ENCODE results near the gene TSSK2. TPM values are rescaled to one million over a fixed set of nuclear protein-coding genes. Genes with fewer than 3 reads are reported as not detected.

Gene TSSK2
- total RNA-seq, 1 donor from 2014 or later: not detected

- no peaks in the 10 kb centered on the region for H3K9me3 ChIP-seq (ENCODE audit: insufficient read depth, low read depth, low read length)
- peaks cover 20% of the 10 kb centered on the region for H3K4me1 Mint-ChIP-seq (ENCODE audit: low read depth, unreplicated experiment)
- peak overlapping the region; percentile 85 for H3K4me2 ChIP-seq (ENCODE audit: low read length)
- H3K79me2 ChIP-seq (ENCODE audit: insufficient read depth, low read length): peaks cover 50% of the 10 kb centered on the region
- DNase-seq (ENCODE audit: low read depth): no peak
- no peaks in the 10 kb centered on the region for H3K27me3 Mint-ChIP-seq (ENCODE audit: low read depth, unreplicated experiment)
- peak overlapping the region; percentile 64 for H3K4me3 Mint-ChIP-seq (ENCODE audit: unreplicated experiment)
- peaks cover 32% of the 10 kb centered on the region for H3K4me1 ChIP-seq (ENCODE audit: insufficient read depth, low read length)
- no peak overlapping the region for H3K27ac Mint-ChIP-seq (ENCODE audit: unreplicated experiment)
- H3K4me3 ChIP-seq (ENCODE audit: insufficient read depth, low read depth, low read length): peak overlapping the region; percentile 71
- peak overlapping the region; percentile 73 for H2AFZ ChIP-seq (ENCODE audit: low read depth, low read length)
- H3K27me3 ChIP-seq (ENCODE audit: insufficient read depth, low read length): no peaks in the 10 kb centered on the region
- peaks cover 9% of the 10 kb centered on the region for H3K36me3 Mint-ChIP-seq (ENCODE audit: low read depth, unreplicated experiment)
- peak overlapping the region; percentile 82 for H3K9ac ChIP-seq (ENCODE audit: low read length)
- H3K36me3 ChIP-seq (ENCODE audit: insufficient read depth, low read length): no peaks in the 10 kb centered on the region
- FAIRE-seq: no peak
- peak overlapping the region; percentile 66 for H3K27ac ChIP-seq (ENCODE audit: low read depth, low read length)
- H3K9me3 Mint-ChIP-seq (ENCODE audit: unreplicated experiment): no peaks in the 10 kb centered on the region
- peaks cover 43% of the 10 kb centered on the region for H4K20me1 ChIP-seq (ENCODE audit: insufficient read depth, low read length)
- no peak for TF ChIP-seq EZH2 (IDR thresholded peaks at IDR 0.05; ENCODE audit: insufficient read depth, low read length)
- no peak for TF ChIP-seq CTCF (IDR thresholded peaks at IDR 0.05; ENCODE audit: insufficient read depth, low read depth, low read length)
These were observed 47.1 kb downstream of the TSSK2 start for GRCh38 chr22:19178065-19178656.

- peaks cover 37% of the 10 kb centered on the region for H4K20me1 ChIP-seq (ENCODE audit: insufficient read depth, low read length)
- H3K27me3 Mint-ChIP-seq (ENCODE audit: low read depth, unreplicated experiment): no peaks in the 10 kb centered on the region
- peaks cover 43% of the 10 kb centered on the region for H3K79me2 ChIP-seq (ENCODE audit: insufficient read depth, low read length)
- H3K4me3 ChIP-seq (ENCODE audit: insufficient read depth, low read depth, low read length): peak within 1 kb of the TSS; percentile 71
- H3K27ac ChIP-seq (ENCODE audit: low read depth, low read length): peak within 1 kb of the TSS; percentile 66
- H3K9ac ChIP-seq (ENCODE audit: low read length): peak within 1 kb of the TSS; percentile 82
- H3K36me3 Mint-ChIP-seq (ENCODE audit: low read depth, unreplicated experiment): peaks cover 9% of the 10 kb centered on the region
- no peak for TF ChIP-seq EZH2 (IDR thresholded peaks at IDR 0.05; ENCODE audit: insufficient read depth, low read length)
- no peak for TF ChIP-seq CTCF (IDR thresholded peaks at IDR 0.05; ENCODE audit: insufficient read depth, low read depth, low read length)
- H3K9me3 ChIP-seq (ENCODE audit: insufficient read depth, low read depth, low read length): no peaks in the 10 kb centered on the region
- H3K27me3 ChIP-seq (ENCODE audit: insufficient read depth, low read length): no peaks in the 10 kb centered on the region
- H2AFZ ChIP-seq (ENCODE audit: low read depth, low read length): peak within 1 kb of the TSS; percentile 76
- H3K4me1 Mint-ChIP-seq (ENCODE audit: low read depth, unreplicated experiment): peaks cover 17% of the 10 kb centered on the region
- peak within 1 kb of the TSS; percentile 85 for H3K4me2 ChIP-seq (ENCODE audit: low read length)
- FAIRE-seq (no peak), DNase-seq (ENCODE audit: low read depth) (peak; percentile 57)
- H3K4me1 ChIP-seq (ENCODE audit: insufficient read depth, low read length): peaks cover 29% of the 10 kb centered on the region
- H3K9me3 Mint-ChIP-seq (ENCODE audit: unreplicated experiment): no peaks in the 10 kb centered on the region
- H3K4me3 Mint-ChIP-seq (ENCODE audit: unreplicated experiment): peak within 1 kb of the TSS; percentile 81
- H3K27ac Mint-ChIP-seq (ENCODE audit: unreplicated experiment): peak within 1 kb of the TSS; percentile 53
- no peaks in the 10 kb centered on the region for H3K36me3 ChIP-seq (ENCODE audit: insufficient read depth, low read length)
These were observed 47.8 kb downstream of the TSSK2 start, which contains the start of gene SLC25A1 for GRCh38 chr22:19178657-19179496. Gene SLC25A1 (minus strand): TSS chr22:19178736. CDS start chr22:19178673, 63 bp downstream.

All from astrocyte (in vitro differentiated cells and primary cell).